ENCODE measurements around the gene ITGA3.

ITGA3 gene

GRCh38 chr17:50132104-50132794 lies 76.3 kb downstream of the ITGA3 start:
- DNase-seq: no peak

GRCh38 chr17:50133028-50133768 lies 77.3 kb downstream of the ITGA3 start:
- no peak for DNase-seq

DNA sequence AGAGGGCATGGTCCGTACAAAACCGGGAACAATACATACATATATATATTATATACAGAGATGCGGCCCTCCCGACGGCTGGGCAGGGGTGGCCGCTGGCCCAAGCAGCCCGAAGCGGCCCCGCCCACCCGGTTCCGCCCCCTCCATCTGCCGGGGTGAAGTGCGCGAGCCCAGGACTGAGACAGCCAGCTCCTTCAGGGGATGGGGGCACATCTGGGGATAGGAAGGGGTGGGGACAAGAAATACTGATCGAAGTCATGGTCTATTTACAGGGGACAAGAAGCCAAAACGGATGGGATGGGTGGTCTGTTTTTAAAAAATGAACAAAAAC lies 77.8 kb downstream of the ITGA3 start:
- DNase-seq: no peak

- DNase-seq: no peak
Observed at GRCh38 chr17:50134206-50135110, 78.5 kb downstream of the ITGA3 start.

- no peak for DNase-seq
Observed at GRCh38 chr17:50135316-50136095, 79.6 kb downstream of the ITGA3 start.

GRCh38 chr17:50136096-50136687 lies 80.3 kb downstream of the ITGA3 start:
- DNase-seq: no peak

GRCh38 chr17:50137042-50137441 lies 81.1 kb downstream of the ITGA3 start:
- DNase-seq: no peak

- no peak for DNase-seq
Observed at GRCh38 chr17:50139185-50139783, 83.4 kb downstream of the ITGA3 start.

Data from activated CD4-positive, alpha-beta T cell treated with anti-CD3 and anti-CD28 coated beads, Interleukin-10, Interleukin-2, amounts not matched to agents 100 ng/mL and 50 ng/mL, durations not matched to agents 16 hours and 8 hours (primary cell).